Keratinocyte (primary cell): ENCODE measurements around the gene TCP11L1. TPM values are rescaled to one million over a fixed set of nuclear protein-coding genes. Genes with fewer than 3 reads are reported as not detected.

ENCODE experiments used
- DNase-seq: peaks from one replicate; pipeline ENCODE4 v3.0.0-alpha.2; 2011; ENCODE audit warnings: low read depth, missing footprints, low spot score
- FAIRE-seq: peaks from 2 replicates; lab custom pipeline; 2011; peaks lifted over from hg19 to GRCh38; lab: Jason Lieb, UNC
- H2AFZ ChIP-seq: 2 replicates; pipeline ENCODE4 v1.6.0; 2012; ENCODE audit warnings: low read length, control low read depth, inconsistent platforms; ENCODE audit not compliant: control insufficient read depth
- H3K27ac ChIP-seq: 2 replicates; pipeline ENCODE4 v1.5.1; 2011; ENCODE audit warnings: low read length; ENCODE audit not compliant: control insufficient read depth, insufficient read depth
- H3K27me3 ChIP-seq: 3 replicates; pipeline ENCODE4 v1.6.0; 2011; ENCODE audit warnings: low read length; ENCODE audit not compliant: control insufficient read depth, insufficient read depth; ENCODE audit errors: extremely low read depth
- H3K36me3 ChIP-seq, 2 experiments: 2 replicates in 1 of 2; 3 replicates in 1 of 2; pipeline ENCODE4 v1.5.1; 2011; ENCODE audit warnings: low read length in 2 of 2, mild to moderate bottlenecking in 1 of 2; ENCODE audit not compliant: control insufficient read depth in 2 of 2, insufficient read depth in 2 of 2; ENCODE audit errors: extremely low read depth in 1 of 2
- H3K4me1 ChIP-seq: 3 replicates; pipeline ENCODE4 v1.5.1; 2011; ENCODE audit warnings: low read length; ENCODE audit not compliant: control insufficient read depth, insufficient read depth; ENCODE audit errors: extremely low read depth
- H3K4me2 ChIP-seq: 3 replicates; pipeline ENCODE4 v1.6.0; 2011; ENCODE audit warnings: low read depth, low read length; ENCODE audit not compliant: control insufficient read depth, insufficient read depth; ENCODE audit errors: extremely low read depth
- H3K4me3 ChIP-seq, 3 experiments: fragments of 200-600 bp in 1 of 3; sonication (generic) in 1 of 3; 2 replicates in 2 of 3; 3 replicates in 1 of 3; pipeline ENCODE4 v1.5.1; 2011 to 2016; ENCODE audit warnings: low read length in 3 of 3, mild to moderate bottlenecking in 3 of 3, control low read depth in 2 of 3, inconsistent platforms in 1 of 3, low read depth in 1 of 3, mixed read lengths in 1 of 3, mixed run types in 1 of 3, moderate library complexity in 1 of 3; ENCODE audit not compliant: control insufficient read depth in 2 of 3, insufficient read depth in 2 of 3; ENCODE audit errors: extremely low read depth in 1 of 3
- H3K79me2 ChIP-seq: 2 replicates; pipeline ENCODE4 v1.6.0; 2012; ENCODE audit warnings: low read length; ENCODE audit not compliant: control insufficient read depth, insufficient read depth
- H3K9ac ChIP-seq: 3 replicates; pipeline ENCODE4 v1.6.0; 2011; ENCODE audit warnings: low read length; ENCODE audit not compliant: control insufficient read depth, insufficient read depth; ENCODE audit errors: extremely low read depth
- H3K9me1 ChIP-seq: 3 replicates; pipeline ENCODE4 v1.6.0; 2011; ENCODE audit warnings: low read length; ENCODE audit not compliant: control insufficient read depth, insufficient read depth; ENCODE audit errors: extremely low read depth
- H3K9me3 ChIP-seq: 2 replicates; pipeline ENCODE4 v1.5.1; 2012; ENCODE audit warnings: low read depth, low read length; ENCODE audit not compliant: control insufficient read depth
- H4K20me1 ChIP-seq: 3 replicates; pipeline ENCODE4 v1.6.0; 2011; ENCODE audit warnings: low read length; ENCODE audit not compliant: control insufficient read depth, insufficient read depth; ENCODE audit errors: extremely low read depth
- EZH2 ChIP-seq: IDR thresholded peaks from one replicate; pipeline ENCODE4 v1.6.1; 2012; ENCODE audit warnings: inconsistent platforms, mild to moderate bottlenecking, low read length, moderate library complexity
- dilution Hi-C: fragments of 300-500 bp; cut with MboI; formaldehyde crosslinking; loops from one replicate; pipeline ENCODE4 v1.7.0; 2020; ENCODE audit warnings: low sequenced_read_pairs; ENCODE audit not compliant: extremely low pct_ligation_motif_present
- polyA plus RNA-seq, 5 experiments: library from polyadenylated mRNA; depleted of rRNA in 3 of 5; stranded (reverse) in 3 of 5; stranded (forward) in 1 of 5; unstranded in 1 of 5; fragments of >200 nt; gene quantifications; 1 replicate in 1 of 5; 2 replicates in 3 of 5; 3 replicates in 1 of 5; pipeline versions ENCODE4 v1.2.1 to v1.2.3, GENCODE V29; 2011 to 2012; ENCODE audit warnings: missing spikeins in 2 of 5, low read depth in 1 of 5, low replicate concordance in 1 of 5
- TF ChIP-seq, protein P1 (sequence below), 3 experiments: IDR thresholded peaks in 1 of 3; conservative IDR thresholded peaks in 1 of 3; optimal IDR thresholded peaks in 1 of 3; 2 replicates in 2 of 3; 3 replicates in 1 of 3; pipeline versions ENCODE3 to v1.5.1; 2011; ENCODE audit warnings: low read length in 3 of 3, mild to moderate bottlenecking in 3 of 3, moderate library complexity in 2 of 3, control low read depth in 1 of 3, inconsistent platforms in 1 of 3; ENCODE audit not compliant: insufficient read depth in 2 of 3; ENCODE audit errors: extremely low read depth in 1 of 3

Gene TCP11L1
- polyA plus RNA-seq, 1 donor (not counting 4 experiments of a cell fraction or from before 2014, with no cell fraction given), result 22.8 TPM

DNA sequence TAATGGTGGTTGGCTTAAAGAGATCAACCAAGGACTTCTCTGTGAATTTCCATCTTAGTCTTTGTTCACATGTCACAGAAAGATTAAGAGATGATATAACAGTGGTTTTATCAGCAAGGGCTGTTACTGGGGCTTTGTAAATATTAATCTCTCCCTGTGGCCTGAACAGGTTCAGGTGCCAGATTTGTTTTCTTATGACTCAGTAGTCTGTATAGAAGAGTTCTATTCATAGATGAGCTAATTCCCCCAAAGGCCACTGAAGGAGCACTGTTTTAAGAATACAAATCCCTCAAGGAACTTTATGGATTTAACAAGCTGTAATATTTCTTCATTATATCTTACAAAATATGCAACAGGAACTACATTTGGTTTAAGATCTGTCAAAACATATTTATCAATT, 50.4 kb downstream of the TCP11L1 start:
- H3K27me3 ChIP-seq, result no peaks in the 10 kb centered on the region
- no peak for DNase-seq
- no peak overlapping the region for H3K4me3 ChIP-seq
- H3K27ac ChIP-seq, result no peak overlapping the region
- H4K20me1 ChIP-seq, result no peaks in the 10 kb centered on the region
- no peaks in the 10 kb centered on the region for H3K79me2 ChIP-seq
- no peak overlapping the region for H3K4me2 ChIP-seq
- peaks cover 12 to 16% of the 10 kb centered on the region in 2 experiments for H3K36me3 ChIP-seq
- TF ChIP-seq, protein P1, sequence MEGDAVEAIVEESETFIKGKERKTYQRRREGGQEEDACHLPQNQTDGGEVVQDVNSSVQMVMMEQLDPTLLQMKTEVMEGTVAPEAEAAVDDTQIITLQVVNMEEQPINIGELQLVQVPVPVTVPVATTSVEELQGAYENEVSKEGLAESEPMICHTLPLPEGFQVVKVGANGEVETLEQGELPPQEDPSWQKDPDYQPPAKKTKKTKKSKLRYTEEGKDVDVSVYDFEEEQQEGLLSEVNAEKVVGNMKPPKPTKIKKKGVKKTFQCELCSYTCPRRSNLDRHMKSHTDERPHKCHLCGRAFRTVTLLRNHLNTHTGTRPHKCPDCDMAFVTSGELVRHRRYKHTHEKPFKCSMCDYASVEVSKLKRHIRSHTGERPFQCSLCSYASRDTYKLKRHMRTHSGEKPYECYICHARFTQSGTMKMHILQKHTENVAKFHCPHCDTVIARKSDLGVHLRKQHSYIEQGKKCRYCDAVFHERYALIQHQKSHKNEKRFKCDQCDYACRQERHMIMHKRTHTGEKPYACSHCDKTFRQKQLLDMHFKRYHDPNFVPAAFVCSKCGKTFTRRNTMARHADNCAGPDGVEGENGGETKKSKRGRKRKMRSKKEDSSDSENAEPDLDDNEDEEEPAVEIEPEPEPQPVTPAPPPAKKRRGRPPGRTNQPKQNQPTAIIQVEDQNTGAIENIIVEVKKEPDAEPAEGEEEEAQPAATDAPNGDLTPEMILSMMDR (optimal IDR thresholded peaks at IDR 0.05 in 1 of 3, IDR thresholded peaks at IDR 0.05 in 1 of 3, conservative IDR thresholded peaks at IDR 0.05 in 1 of 3; ENCODE audit: extremely low read depth in 1 of 3, insufficient read depth in 2 of 3, low read length in 3 of 3), result no peak
- TF ChIP-seq EZH2, result no peak
- FAIRE-seq, result no peak
- H3K9me3 ChIP-seq, result no peaks in the 10 kb centered on the region
- no peaks in the 10 kb centered on the region for H3K4me1 ChIP-seq
- no peak overlapping the region for H2AFZ ChIP-seq
- H3K9me1 ChIP-seq, result no peaks in the 10 kb centered on the region
- dilution Hi-C loops, result no loop called here
- H3K9ac ChIP-seq, result no peak overlapping the region

DNA sequence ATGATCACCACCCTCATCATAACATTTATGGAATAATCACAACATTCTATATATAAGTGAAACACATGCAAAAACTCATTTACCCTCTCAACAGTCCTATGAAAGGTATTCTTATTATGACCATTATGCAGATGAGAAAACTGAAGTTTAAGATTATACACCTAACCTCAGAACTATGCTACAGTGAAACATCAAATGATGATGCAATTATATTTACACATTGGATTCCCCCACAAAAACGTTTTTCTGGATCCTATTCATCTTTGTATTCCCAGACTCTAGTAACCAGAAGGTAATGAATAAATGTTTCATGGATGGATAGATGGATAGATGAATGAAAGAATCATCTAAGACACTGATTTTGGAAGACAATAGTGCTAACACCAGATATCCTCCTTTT, 54.8 kb downstream of the TCP11L1 start:
- no peak overlapping the region for H3K4me2 ChIP-seq
- no peaks in the 10 kb centered on the region for H3K4me1 ChIP-seq
- dilution Hi-C loops, result no loop called here
- no peaks in the 10 kb centered on the region for H3K79me2 ChIP-seq
- no peak overlapping the region for H2AFZ ChIP-seq
- H3K27me3 ChIP-seq, result no peaks in the 10 kb centered on the region
- no peak overlapping the region for H3K27ac ChIP-seq
- H3K9me1 ChIP-seq, result no peaks in the 10 kb centered on the region
- H3K9ac ChIP-seq, result no peak overlapping the region
- no peaks in the 10 kb centered on the region for H4K20me1 ChIP-seq
- TF ChIP-seq EZH2, result no peak
- TF ChIP-seq, protein P1 (optimal IDR thresholded peaks at IDR 0.05 in 1 of 3, IDR thresholded peaks at IDR 0.05 in 1 of 3, conservative IDR thresholded peaks at IDR 0.05 in 1 of 3; ENCODE audit: extremely low read depth in 1 of 3, insufficient read depth in 2 of 3, low read length in 3 of 3), result no peak
- FAIRE-seq (no peak), DNase-seq (no peak)
- peaks cover 6 to 13% of the 10 kb centered on the region in 2 experiments for H3K36me3 ChIP-seq
- H3K4me3 ChIP-seq, result no peak overlapping the region
- H3K9me3 ChIP-seq, result no peaks in the 10 kb centered on the region
